NB4 (cell line): ENCODE results near the gene CSNK1D.

Source experiments
- DNase-seq: peaks from one replicate; pipeline ENCODE4 v3.0.0; 2010; ENCODE audit warnings: low read depth
- H3K4me3 ChIP-seq: one replicate; pipeline ENCODE4 v1.5.1; 2011; ENCODE audit warnings: mild to moderate bottlenecking, low read depth, low read length, moderate library complexity
- CTCF ChIP-seq: IDR thresholded peaks from one replicate; pipeline ENCODE4 v1.5.1; 2012; ENCODE audit warnings: low read depth, low read length
- MAX ChIP-seq: IDR thresholded peaks from 2 replicates; pipeline ENCODE4 v1.6.1; 2011; ENCODE audit warnings: low read depth, low read length
- MYC ChIP-seq: IDR thresholded peaks from 2 replicates; pipeline ENCODE4 v1.6.1; 2011; ENCODE audit warnings: low read depth, low read length
- POLR2A ChIP-seq: IDR thresholded peaks from 2 replicates; pipeline ENCODE4 v1.6.1; 2011; ENCODE audit warnings: mild to moderate bottlenecking; ENCODE audit not compliant: insufficient read length; ENCODE audit errors: extremely low read depth

The CSNK1D gene

GRCh38 chr17:82287868-82288801, 14.6 kb upstream of the CSNK1D start:
- H3K4me3 ChIP-seq = no peak overlapping the region
- peak; percentile 44 for DNase-seq
- no peak for TF ChIP-seq CTCF

GRCh38 chr17:82287013-82287867, 13.7 kb upstream of the CSNK1D start:
- H3K4me3 ChIP-seq = no peak overlapping the region
- no peak for DNase-seq
- TF ChIP-seq CTCF (no peak), POLR2A (no peak), MAX (no peak), MYC (no peak)

GRCh38 chr17:82285141-82285540, 11.6 kb upstream of the CSNK1D start:
- H3K4me3 ChIP-seq = no peak overlapping the region

GRCh38 chr17:82283208-82283749, 9.8 kb upstream of the CSNK1D start:
- H3K4me3 ChIP-seq = no peak overlapping the region
- DNase-seq = peak; percentile 89

More at GRCh38 chr17:82285141-82285540, 11.6 kb upstream of the CSNK1D start:
- DNase-seq = no peak
- no peak for TF ChIP-seq MAX
- TF ChIP-seq POLR2A = no peak
- no peak for TF ChIP-seq CTCF
- TF ChIP-seq MYC = no peak

More at GRCh38 chr17:82283208-82283749, 9.8 kb upstream of the CSNK1D start:
- no peak for TF ChIP-seq CTCF
- no peak for TF ChIP-seq POLR2A
- peak; percentile 63 for TF ChIP-seq MAX
- peak; percentile 60; the same call in 1 of the 2 replicates for TF ChIP-seq MYC
